GM12864 (cell line): ENCODE data around the gene ATP8B2.

Experiments used
- DNase-seq: peaks from one replicate; pipeline ENCODE4 v3.0.0-alpha.2; 2011; ENCODE audit warnings: low read depth
- H3K4me3 ChIP-seq: 2 replicates; pipeline ENCODE4 v1.5.1; 2011; ENCODE audit warnings: mild to moderate bottlenecking, low read depth, low read length, control low read depth
- TF ChIP-seq, protein P1 (sequence below): IDR thresholded peaks from 2 replicates; pipeline ENCODE4 v1.5.1; 2011; ENCODE audit warnings: low read depth, mild to moderate bottlenecking, moderate library complexity, low read length, control low read depth, inconsistent platforms; ENCODE audit errors: missing control alignments

Gene ATP8B2

DNA sequence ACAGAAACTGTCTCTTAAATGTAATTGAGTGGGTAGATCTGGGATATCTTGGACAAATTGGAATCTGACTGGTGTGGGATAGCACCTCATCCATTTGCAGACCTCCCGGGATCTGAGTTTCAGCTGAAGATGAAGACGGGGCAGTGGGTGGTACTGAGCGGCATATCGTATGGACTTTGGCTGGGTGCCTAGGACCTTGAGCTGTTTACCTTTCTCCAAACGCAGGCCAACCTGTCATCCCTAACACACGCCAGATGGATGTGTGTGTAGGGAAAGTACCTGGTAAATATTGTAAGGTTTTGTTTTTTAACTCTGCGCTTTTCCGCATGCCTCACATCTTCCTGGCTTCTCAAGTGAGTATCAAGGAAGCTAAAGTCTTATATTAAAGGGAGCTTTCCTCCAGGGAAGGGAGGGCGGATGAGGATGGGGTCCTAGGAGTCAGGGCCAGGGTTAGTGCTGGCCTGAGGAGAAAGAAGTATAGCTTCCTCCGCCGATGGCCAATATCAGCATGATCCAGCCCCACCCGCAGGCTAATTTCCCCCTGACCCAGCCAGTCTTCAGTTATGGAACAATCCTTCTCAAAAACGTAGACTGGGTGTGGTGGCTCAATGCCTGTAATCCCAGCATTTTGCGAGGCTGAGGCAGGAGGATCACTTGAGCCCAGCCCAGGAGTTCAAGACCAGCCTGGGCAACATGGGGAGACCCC is 26.2 kb downstream of the ATP8B2 start:
- TF ChIP-seq, protein P1, sequence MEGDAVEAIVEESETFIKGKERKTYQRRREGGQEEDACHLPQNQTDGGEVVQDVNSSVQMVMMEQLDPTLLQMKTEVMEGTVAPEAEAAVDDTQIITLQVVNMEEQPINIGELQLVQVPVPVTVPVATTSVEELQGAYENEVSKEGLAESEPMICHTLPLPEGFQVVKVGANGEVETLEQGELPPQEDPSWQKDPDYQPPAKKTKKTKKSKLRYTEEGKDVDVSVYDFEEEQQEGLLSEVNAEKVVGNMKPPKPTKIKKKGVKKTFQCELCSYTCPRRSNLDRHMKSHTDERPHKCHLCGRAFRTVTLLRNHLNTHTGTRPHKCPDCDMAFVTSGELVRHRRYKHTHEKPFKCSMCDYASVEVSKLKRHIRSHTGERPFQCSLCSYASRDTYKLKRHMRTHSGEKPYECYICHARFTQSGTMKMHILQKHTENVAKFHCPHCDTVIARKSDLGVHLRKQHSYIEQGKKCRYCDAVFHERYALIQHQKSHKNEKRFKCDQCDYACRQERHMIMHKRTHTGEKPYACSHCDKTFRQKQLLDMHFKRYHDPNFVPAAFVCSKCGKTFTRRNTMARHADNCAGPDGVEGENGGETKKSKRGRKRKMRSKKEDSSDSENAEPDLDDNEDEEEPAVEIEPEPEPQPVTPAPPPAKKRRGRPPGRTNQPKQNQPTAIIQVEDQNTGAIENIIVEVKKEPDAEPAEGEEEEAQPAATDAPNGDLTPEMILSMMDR, result no peak
- H3K4me3 ChIP-seq, result no peak overlapping the region
- no peak for DNase-seq

DNA sequence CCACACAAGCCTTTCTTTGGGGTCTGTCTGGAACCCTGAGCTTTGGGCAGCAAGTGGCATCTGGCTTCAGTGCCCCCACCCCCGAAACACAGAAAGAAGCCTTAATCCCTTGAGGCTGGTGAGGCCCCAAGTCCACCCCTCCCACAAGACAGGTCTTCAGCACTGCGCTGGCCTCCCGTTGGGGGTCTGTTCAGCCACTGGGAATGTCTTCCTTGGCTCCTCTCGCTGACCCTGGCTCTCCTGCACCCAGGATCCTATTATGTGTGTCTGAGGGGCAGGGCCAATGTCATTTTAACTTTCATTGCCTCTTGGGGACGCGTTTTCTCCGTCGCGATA is 26.9 kb downstream of the ATP8B2 start:
- no peak for DNase-seq
- TF ChIP-seq, protein P1, result no peak
- peak overlapping the region; percentile 47; the same call in 1 of the 2 replicates for H3K4me3 ChIP-seq

DNA sequence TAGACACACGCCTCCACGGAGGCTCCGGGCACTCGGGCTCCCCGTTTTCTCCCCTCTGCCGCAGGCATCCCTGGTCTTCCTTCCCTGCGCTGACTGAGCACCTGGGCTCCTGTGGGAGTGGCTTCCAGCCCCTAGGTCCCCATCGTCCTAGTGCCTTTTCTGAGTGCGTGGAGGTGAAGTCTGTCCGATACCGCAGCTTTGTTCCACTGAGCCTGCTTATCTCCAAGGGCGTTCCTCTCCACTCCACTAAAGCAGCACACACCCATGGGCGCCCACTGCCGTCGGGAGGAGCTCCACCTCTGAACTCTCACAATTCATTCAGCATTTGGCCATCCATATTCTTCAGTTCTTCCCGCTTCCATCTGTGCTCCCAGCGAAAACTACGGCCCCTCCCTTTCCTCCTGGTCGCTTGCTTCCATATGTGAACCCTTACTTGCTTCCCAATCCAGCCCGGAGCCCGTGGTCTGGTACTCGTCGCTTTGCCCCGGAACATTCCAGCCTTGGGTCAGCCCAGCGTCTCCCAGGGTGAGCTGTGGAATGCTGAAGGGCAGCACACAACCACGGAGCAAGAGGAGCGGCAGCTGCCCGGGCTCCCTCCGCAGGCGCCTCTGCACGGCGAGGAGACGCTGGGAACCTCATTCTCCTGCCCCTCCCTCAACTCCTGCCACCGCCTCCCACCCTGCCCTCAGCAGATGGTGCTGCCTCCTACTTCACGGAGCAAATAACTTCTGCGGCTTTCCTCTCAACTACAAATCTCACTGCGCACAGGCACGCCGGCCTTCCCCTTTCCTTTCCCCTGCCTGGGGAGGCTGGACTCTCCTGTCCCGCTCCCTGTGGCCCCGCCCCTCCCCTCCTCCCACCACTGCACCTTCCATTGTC is 27.5 kb downstream of the ATP8B2 start:
- TF ChIP-seq, protein P1, result no peak
- no peak for DNase-seq
- H3K4me3 ChIP-seq, result peak overlapping the region; percentile 47

DNA sequence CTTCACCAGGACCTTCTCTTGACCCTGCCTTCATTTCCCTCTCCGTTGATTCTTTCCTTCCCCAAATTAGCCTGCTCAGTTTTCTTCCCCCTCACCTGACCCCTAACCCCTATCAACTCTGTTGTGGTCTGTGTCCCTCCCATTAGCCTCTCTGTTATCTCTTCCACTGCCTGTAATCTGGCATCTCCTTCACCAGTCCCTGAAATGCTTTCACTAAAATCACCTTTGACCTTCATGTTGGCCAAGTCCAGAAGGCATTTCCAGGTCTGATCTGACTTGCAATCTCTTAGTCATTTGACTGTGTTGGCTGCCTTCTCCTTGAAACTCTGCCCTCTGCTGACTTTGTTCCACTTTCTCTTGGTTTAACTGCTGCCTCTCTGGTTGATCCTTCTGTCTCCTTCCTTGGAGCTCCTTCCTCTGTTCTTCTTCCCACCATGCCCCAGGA is 28.2 kb downstream of the ATP8B2 start:
- H3K4me3 ChIP-seq, result no peak overlapping the region
- DNase-seq, result no peak
- TF ChIP-seq, protein P1, result peak; percentile 52

DNA sequence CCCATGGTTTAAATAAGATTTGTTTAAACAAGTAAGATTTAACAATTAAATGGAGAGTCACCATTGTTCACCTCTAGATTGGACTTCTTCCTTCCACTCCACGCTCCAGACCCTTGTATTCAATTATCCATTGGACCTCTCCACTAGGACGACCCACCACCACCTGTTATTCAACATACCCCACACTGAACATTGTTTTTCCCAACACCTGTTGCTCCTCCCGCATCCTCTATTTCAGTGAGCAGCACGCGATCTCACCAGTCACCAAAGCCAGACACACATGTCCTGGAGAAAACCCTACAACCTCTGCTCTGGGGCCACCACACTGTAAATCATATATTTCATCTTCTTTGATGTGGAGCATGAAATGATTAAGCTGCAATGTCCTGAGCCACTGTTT is 28.6 kb downstream of the ATP8B2 start:
- no peak overlapping the region for H3K4me3 ChIP-seq
- no peak for DNase-seq
- TF ChIP-seq, protein P1, result no peak

DNA sequence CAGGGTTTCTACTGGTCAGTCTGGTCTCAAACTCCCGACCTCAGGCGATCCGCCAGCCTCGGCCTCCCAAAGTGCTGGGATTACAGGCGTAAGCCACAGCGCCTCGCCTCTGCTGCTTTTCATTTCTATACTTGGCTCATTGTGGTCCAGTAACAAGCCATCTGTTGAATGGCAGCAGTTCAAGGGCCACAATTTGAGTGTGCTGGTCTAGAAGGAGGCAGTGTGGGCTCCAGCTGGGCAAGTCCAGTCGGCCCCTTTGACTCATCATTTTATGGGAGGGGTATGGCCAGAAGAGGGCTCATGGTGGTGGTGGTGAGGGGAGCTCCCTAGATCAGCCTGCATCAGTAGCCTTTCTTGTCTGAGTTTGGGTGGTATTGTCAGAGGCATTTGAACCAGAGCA is 33.2 kb downstream of the ATP8B2 start:
- H3K4me3 ChIP-seq, result no peak overlapping the region
- TF ChIP-seq, protein P1, result no peak
- no peak for DNase-seq
